A549 (cell line): ENCODE measurements around the gene DIS3L2. TPM values are rescaled to one million over a fixed set of nuclear protein-coding genes. Genes with fewer than 3 reads are reported as not detected.

Source experiments
- ATAC-seq, 2 experiments: fragments of 200-7000 bp in 1 of 2; fragments of >200 bp in 1 of 2; cut with Nextera tagmentation in 1 of 2; cut with Tn5 transposase in 1 of 2; 3 replicates each; pipeline versions ENCODE4 v1.8.0 to v1.9.1; 2018 to 2020; ENCODE audit warnings: mild to moderate bottlenecking in 1 of 2, moderate library complexity in 1 of 2
- CTCF ChIA-PET: fragments of 300-600 bp; sonication (Branson Sonifier 250); formaldehyde crosslinking; extraction: SDS; loops from one replicate; lab custom pipeline; 2021; ENCODE audit warnings: antibody characterized with exemption, inconsistent platforms; lab: Yijun Ruan, JAX
- POLR2A ChIA-PET: fragments of 350-600 bp; formaldehyde crosslinking; extraction: SDS; loops from one replicate; lab custom pipeline; 2021; ENCODE audit warnings: antibody characterized with exemption, inconsistent platforms; lab: Yijun Ruan, JAX
- DNase-seq, 2 experiments: peaks; one replicate each; pipeline versions ENCODE4 v3.0.0 to v3.0.0-alpha.2; 2011 to 2016; ENCODE audit warnings: low read depth in 1 of 2, low spot score in 1 of 2
- FAIRE-seq: peaks from 2 replicates; lab custom pipeline; 2011; peaks lifted over from hg19 to GRCh38; lab: Jason Lieb, UNC
- H3K27ac ChIP-seq, 2 experiments: fragments of >200 bp; sonication (Bioruptor Twin); formaldehyde crosslinking; 3 replicates each; pipeline ENCODE4 v1.5.1; 2016 to 2017
- H3K4me1 ChIP-seq: fragments of >200 bp; sonication (Bioruptor Twin); formaldehyde crosslinking; 3 replicates; pipeline ENCODE4 v1.6.1; 2016
- H3K4me2 ChIP-seq: fragments of >200 bp; sonication (Bioruptor Twin); formaldehyde crosslinking; 3 replicates; pipeline ENCODE4 v1.6.1; 2016
- H3K4me3 ChIP-seq: fragments of >200 bp; sonication (Bioruptor Twin); formaldehyde crosslinking; 3 replicates; pipeline ENCODE4 v1.5.1; 2016
- H3K9me3 ChIP-seq: fragments of >200 bp; sonication (Bioruptor Twin); formaldehyde crosslinking; 3 replicates; pipeline ENCODE4 v1.6.1; 2016
- CBX2 ChIP-seq: fragments of 200-600 bp; sonication (generic); IDR thresholded peaks from 2 replicates; pipeline ENCODE4 v1.6.1; 2016; ENCODE audit warnings: low read depth, mild to moderate bottlenecking, borderline replicate concordance
- CEBPB ChIP-seq, 2 experiments: fragments of >200 bp in 1 of 2; sonication (Bioruptor Twin) in 1 of 2; formaldehyde crosslinking in 1 of 2; IDR thresholded peaks; 2 replicates each; pipeline ENCODE4 v1.6.1; 2012 to 2016
- FOSL2 ChIP-seq, 2 experiments: fragments of 450-650 bp in 1 of 2; fragments of >200 bp in 1 of 2; sonication (Bioruptor Twin) in 1 of 2; formaldehyde crosslinking; IDR thresholded peaks; 2 replicates each; pipeline versions ENCODE4 v1.5.0 to v1.6.1; 2016 to 2020; ENCODE audit warnings: mild to moderate bottlenecking in 1 of 2, moderate library complexity in 1 of 2
- GATA3 ChIP-seq: IDR thresholded peaks from 2 replicates; pipeline ENCODE4 v1.6.1; 2012; ENCODE audit warnings: borderline replicate concordance
- HDAC2 ChIP-seq: fragments of 200-600 bp; sonication (generic); IDR thresholded peaks from 2 replicates; pipeline ENCODE4 v1.6.1; 2016
- HES2 ChIP-seq: fragments of >200 bp; sonication (Bioruptor Twin); formaldehyde crosslinking; IDR thresholded peaks from 2 replicates; pipeline ENCODE4 v1.6.1; 2016
- HOXA7 ChIP-seq: fragments of 250-450 bp; sonication (Bioruptor Pico); IDR thresholded peaks from 2 replicates; pipeline ENCODE4 v1.5.0; 2020; ENCODE audit warnings: mild to moderate bottlenecking, moderate library complexity
- HOXB13 ChIP-seq: fragments of 250-450 bp; sonication (Bioruptor Pico); IDR thresholded peaks from 2 replicates; pipeline ENCODE4 v1.5.0; 2020; ENCODE audit warnings: low read depth, mild to moderate bottlenecking, moderate library complexity
- KDM1A ChIP-seq: fragments of 200-600 bp; sonication (generic); IDR thresholded peaks from 2 replicates; pipeline ENCODE4 v1.6.1; 2016; ENCODE audit warnings: low read depth, mild to moderate bottlenecking
- KDM5A ChIP-seq: fragments of 200-600 bp; sonication (generic); IDR thresholded peaks from 2 replicates; pipeline ENCODE4 v1.6.1; 2016; ENCODE audit warnings: antibody characterized with exemption, mild to moderate bottlenecking
- MAZ ChIP-seq: fragments of 150-350 bp; IDR thresholded peaks from 2 replicates; pipeline ENCODE4 v1.6.1; 2014; ENCODE audit warnings: antibody characterized with exemption, low read depth, low read length, borderline replicate concordance
- RARB ChIP-seq: fragments of 250-450 bp; sonication (Bioruptor Pico); IDR thresholded peaks from 2 replicates; pipeline ENCODE4 v1.8.0; 2021; ENCODE audit warnings: mild to moderate bottlenecking, moderate library complexity
- RCOR1 ChIP-seq: fragments of 150-350 bp; IDR thresholded peaks from 2 replicates; pipeline ENCODE4 v1.6.1; 2014; ENCODE audit warnings: antibody characterized with exemption, low read length, low read depth
- RNF2 ChIP-seq: fragments of 200-600 bp; sonication (generic); IDR thresholded peaks from 2 replicates; pipeline ENCODE4 v1.6.1; 2016; ENCODE audit warnings: low read depth, mild to moderate bottlenecking, antibody characterized with exemption, moderate library complexity, borderline replicate concordance
- SMC3 ChIP-seq: fragments of >200 bp; sonication (Bioruptor Twin); formaldehyde crosslinking; IDR thresholded peaks from 3 replicates; pipeline ENCODE4 v1.6.1; 2018; ENCODE audit warnings: inconsistent platforms
- TFCP2L1 ChIP-seq: fragments of 250-450 bp; sonication (Bioruptor Pico); IDR thresholded peaks from 2 replicates; pipeline ENCODE4 v1.5.0; 2021; ENCODE audit warnings: mild to moderate bottlenecking
- ZSCAN20 ChIP-seq: fragments of 250-450 bp; sonication (Bioruptor Pico); IDR thresholded peaks from 2 replicates; pipeline ENCODE4 v1.8.0; 2022; ENCODE audit warnings: mild to moderate bottlenecking, moderate library complexity
- WGBS: methylation state at CpG from one replicate; pipeline ENCODE4 v1.1.6; 2017; ENCODE audit errors: missing lambda C conversion rate; 5-methylcytosine and 5-hydroxymethylcytosine counted together
- polyA plus RNA-seq, 4 experiments: library from polyadenylated mRNA; depleted of rRNA in 3 of 4; stranded (reverse); fragments of >200 nt; fragmentation: RNase III in 1 of 4; extraction: RNeasy Plus Mini Kit Qiagen cat#74134 plus additional on column Dnase treatment in 1 of 4; gene quantifications; 2 replicates in 3 of 4; 3 replicates in 1 of 4; pipeline ENCODE4 v1.2.3, GENCODE V29; 2011 to 2017
- TF ChIP-seq, protein P1 (sequence below): fragments of 150-350 bp; IDR thresholded peaks from 2 replicates; pipeline ENCODE4 v1.6.1; 2014; ENCODE audit warnings: low read depth, mild to moderate bottlenecking, low read length
- TF ChIP-seq, protein P2 (sequence below): fragments of 250-450 bp; sonication (Bioruptor Pico); IDR thresholded peaks from 2 replicates; pipeline ENCODE4 v1.5.0; 2020; ENCODE audit warnings: low read depth, mild to moderate bottlenecking, moderate library complexity
- TF ChIP-seq, protein P3 (sequence below): fragments of 450-650 bp; IDR thresholded peaks from 2 replicates; pipeline ENCODE4 v1.6.1; 2014; ENCODE audit warnings: antibody characterized with exemption
- TF ChIP-seq, protein P4 (sequence below): IDR thresholded peaks from 2 replicates; pipeline ENCODE4 v1.6.1; 2012
- TF ChIP-seq, protein P5 (sequence below): fragments of 250-450 bp; sonication (Bioruptor Pico); IDR thresholded peaks from 2 replicates; pipeline ENCODE4 v1.5.0; 2021; ENCODE audit warnings: mild to moderate bottlenecking, moderate library complexity, borderline replicate concordance

Gene DIS3L2
- polyA plus RNA-seq, 2 of the 4 experiments (the other 2 are of a cell fraction), result 14.9 to 15.4 TPM

GRCh38 chr2:232190796-232191195 is 229.3 kb downstream of the DIS3L2 start (continued):
- TF ChIP-seq, protein P1, sequence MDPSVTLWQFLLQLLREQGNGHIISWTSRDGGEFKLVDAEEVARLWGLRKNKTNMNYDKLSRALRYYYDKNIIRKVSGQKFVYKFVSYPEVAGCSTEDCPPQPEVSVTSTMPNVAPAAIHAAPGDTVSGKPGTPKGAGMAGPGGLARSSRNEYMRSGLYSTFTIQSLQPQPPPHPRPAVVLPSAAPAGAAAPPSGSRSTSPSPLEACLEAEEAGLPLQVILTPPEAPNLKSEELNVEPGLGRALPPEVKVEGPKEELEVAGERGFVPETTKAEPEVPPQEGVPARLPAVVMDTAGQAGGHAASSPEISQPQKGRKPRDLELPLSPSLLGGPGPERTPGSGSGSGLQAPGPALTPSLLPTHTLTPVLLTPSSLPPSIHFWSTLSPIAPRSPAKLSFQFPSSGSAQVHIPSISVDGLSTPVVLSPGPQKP, result no peak
- TF ChIP-seq FOSL2 (IDR thresholded peaks at IDR 0.05) (no peak), FOSL2 (CRISPR knock-in tag; IDR thresholded peaks at IDR 0.05) (no peak)

DNA sequence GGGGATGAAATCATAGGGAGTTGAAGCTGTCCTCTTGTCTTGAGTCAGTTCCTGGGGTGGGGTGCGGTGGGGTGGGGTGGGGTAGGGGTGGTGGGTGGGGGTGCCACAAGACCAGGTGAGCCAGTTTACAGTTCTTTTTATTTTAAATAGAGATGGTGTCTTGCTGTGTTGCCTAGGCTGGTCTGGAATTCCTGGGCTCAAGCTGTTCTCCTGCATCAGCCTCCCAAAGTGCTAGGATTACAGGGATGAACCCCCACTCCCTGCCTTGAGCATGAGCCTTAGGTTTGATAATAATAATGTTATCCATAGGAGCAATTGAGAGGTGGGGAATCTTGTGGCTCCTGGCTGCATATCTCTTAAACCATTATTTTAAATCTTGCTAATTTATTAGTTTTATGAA is 234.0 kb downstream of the DIS3L2 start:
- TF ChIP-seq, protein P2, sequence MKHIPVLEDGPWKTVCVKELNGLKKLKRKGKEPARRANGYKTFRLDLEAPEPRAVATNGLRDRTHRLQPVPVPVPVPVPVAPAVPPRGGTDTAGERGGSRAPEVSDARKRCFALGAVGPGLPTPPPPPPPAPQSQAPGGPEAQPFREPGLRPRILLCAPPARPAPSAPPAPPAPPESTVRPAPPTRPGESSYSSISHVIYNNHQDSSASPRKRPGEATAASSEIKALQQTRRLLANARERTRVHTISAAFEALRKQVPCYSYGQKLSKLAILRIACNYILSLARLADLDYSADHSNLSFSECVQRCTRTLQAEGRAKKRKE (CRISPR knock-in tag), result no peak
- TF ChIP-seq KDM5A (no peak), HES2 (no peak), RARB (CRISPR knock-in tag) (no peak), KDM1A (no peak), RNF2 (no peak), HDAC2 (no peak), CEBPB (IDR thresholded peaks at IDR 0.05) (no peak), SMC3 (no peak), ZSCAN20 (CRISPR knock-in tag) (no peak)
- TF ChIP-seq, protein P3, sequence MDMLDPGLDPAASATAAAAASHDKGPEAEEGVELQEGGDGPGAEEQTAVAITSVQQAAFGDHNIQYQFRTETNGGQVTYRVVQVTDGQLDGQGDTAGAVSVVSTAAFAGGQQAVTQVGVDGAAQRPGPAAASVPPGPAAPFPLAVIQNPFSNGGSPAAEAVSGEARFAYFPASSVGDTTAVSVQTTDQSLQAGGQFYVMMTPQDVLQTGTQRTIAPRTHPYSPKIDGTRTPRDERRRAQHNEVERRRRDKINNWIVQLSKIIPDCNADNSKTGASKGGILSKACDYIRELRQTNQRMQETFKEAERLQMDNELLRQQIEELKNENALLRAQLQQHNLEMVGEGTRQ, result no peak
- Histone ChIP-seq H3K4me2 (no peak overlapping the region), H3K27ac (no peak overlapping the region), H3K4me3 (no peak overlapping the region), H3K4me1 (peaks cover 12% of the 10 kb centered on the region; the same call in 2 of the 3 replicates), H3K9me3 (0 out of 3 replicates have a peak, but pooled peaks cover 2% of the 10 kb centered on the region)
- WGBS, result no CpG with 5 or more reads among the region's 1 CpG
- no peak for ATAC-seq
- POLR2A ChIA-PET, result no interaction called here
- no peak for DNase-seq
- FAIRE-seq, result no peak
- CTCF ChIA-PET, result interaction anchor here (1.0 kb wide), 1 partner anchor 295 kb away, joined by 3 read pairs; no protein-coding TSS in a partner anchor

GRCh38 chr2:232196802-232197201 is 235.3 kb downstream of the DIS3L2 start:
- Histone ChIP-seq H3K4me2 (no peak overlapping the region), H3K4me3 (no peak overlapping the region), H3K27ac (no peak overlapping the region), H3K4me1 (peaks cover 12% of the 10 kb centered on the region; the same call in 2 of the 3 replicates), H3K9me3 (0 out of 3 replicates have a peak, but pooled peaks cover 2% of the 10 kb centered on the region)
- ChIA-PET POLR2A (no interaction called here), CTCF (no interaction called here)
- no peak for ATAC-seq
- no peak for DNase-seq
- FAIRE-seq, result no peak
- no peak for TF ChIP-seq CBX2
- no peak for TF ChIP-seq GATA3
- TF ChIP-seq, protein P3, result no peak
- no peak for TF ChIP-seq RCOR1
- TF ChIP-seq HOXB13, result no peak
- TF ChIP-seq, protein P4, sequence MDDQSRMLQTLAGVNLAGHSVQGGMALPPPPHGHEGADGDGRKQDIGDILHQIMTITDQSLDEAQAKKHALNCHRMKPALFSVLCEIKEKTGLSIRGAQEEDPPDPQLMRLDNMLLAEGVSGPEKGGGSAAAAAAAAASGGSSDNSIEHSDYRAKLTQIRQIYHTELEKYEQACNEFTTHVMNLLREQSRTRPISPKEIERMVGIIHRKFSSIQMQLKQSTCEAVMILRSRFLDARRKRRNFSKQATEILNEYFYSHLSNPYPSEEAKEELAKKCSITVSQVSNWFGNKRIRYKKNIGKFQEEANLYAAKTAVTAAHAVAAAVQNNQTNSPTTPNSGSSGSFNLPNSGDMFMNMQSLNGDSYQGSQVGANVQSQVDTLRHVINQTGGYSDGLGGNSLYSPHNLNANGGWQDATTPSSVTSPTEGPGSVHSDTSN, result no peak
- TF ChIP-seq MAZ, result no peak
- no peak for TF ChIP-seq FOSL2 (IDR thresholded peaks at IDR 0.05)
- no peak for TF ChIP-seq FOSL2 (CRISPR knock-in tag; IDR thresholded peaks at IDR 0.05)
- TF ChIP-seq HOXA7 (CRISPR knock-in tag), result no peak
- TF ChIP-seq, protein P5, sequence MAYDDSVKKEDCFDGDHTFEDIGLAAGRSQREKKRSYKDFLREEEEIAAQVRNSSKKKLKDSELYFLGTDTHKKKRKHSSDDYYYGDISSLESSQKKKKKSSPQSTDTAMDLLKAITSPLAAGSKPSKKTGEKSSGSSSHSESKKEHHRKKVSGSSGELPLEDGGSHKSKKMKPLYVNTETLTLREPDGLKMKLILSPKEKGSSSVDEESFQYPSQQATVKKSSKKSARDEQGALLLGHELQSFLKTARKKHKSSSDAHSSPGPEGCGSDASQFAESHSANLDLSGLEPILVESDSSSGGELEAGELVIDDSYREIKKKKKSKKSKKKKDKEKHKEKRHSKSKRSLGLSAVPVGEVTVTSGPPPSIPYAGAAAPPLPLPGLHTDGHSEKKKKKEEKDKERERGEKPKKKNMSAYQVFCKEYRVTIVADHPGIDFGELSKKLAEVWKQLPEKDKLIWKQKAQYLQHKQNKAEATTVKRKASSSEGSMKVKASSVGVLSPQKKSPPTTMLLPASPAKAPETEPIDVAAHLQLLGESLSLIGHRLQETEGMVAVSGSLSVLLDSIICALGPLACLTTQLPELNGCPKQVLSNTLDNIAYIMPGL (CRISPR knock-in tag), result no peak
- TF ChIP-seq ZSCAN20 (CRISPR knock-in tag), result no peak
- no peak for TF ChIP-seq TFCP2L1 (CRISPR knock-in tag)
- TF ChIP-seq, all 56 proteins: peak for 0
